Germinal center (tissue), 1 donor: ENCODE results near the gene CD276.
"Not testable (repeated sequence)": the region's sequence is repeated elsewhere in the genome, so short reads cannot be mapped to it uniquely, and the experiment has no call there.

ENCODE experiments used
- DNase-seq: peaks from one replicate; pipeline ENCODE4 v3.0.0; 2012; ENCODE audit warnings: mixed read lengths, low spot score

Gene CD276

GRCh38 chr15:73683777-73684580, at the start of gene CD276:
Gene CD276 (plus strand): TSS chr15:73684383. CDS start chr15:73699640, 15,257 bp downstream.
- DNase-seq, result peak; percentile 17

GRCh38 chr15:73637527-73637926, 46.7 kb upstream of the CD276 start:
- DNase-seq, result no peak

DNA sequence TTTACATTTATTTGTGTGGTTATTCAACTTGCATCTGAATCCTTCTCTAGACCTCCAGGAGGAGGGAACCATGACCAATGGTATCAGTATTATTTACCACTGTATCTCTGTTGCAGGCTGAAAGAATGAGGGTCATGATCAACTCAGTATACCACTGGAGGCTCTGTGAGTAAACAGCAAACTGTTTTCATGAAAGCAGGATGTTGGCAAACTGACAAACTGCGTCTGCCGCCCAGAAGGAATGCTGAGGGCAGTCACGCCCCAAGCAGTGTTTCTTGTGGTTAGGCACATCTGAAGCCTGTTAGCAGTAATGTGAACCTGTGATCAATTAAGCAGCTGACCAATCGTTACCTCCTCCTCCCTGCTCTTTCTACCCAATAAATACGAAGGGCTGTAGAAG, 44.7 kb upstream of the CD276 start:
- not testable (repeated sequence) for DNase-seq

DNA sequence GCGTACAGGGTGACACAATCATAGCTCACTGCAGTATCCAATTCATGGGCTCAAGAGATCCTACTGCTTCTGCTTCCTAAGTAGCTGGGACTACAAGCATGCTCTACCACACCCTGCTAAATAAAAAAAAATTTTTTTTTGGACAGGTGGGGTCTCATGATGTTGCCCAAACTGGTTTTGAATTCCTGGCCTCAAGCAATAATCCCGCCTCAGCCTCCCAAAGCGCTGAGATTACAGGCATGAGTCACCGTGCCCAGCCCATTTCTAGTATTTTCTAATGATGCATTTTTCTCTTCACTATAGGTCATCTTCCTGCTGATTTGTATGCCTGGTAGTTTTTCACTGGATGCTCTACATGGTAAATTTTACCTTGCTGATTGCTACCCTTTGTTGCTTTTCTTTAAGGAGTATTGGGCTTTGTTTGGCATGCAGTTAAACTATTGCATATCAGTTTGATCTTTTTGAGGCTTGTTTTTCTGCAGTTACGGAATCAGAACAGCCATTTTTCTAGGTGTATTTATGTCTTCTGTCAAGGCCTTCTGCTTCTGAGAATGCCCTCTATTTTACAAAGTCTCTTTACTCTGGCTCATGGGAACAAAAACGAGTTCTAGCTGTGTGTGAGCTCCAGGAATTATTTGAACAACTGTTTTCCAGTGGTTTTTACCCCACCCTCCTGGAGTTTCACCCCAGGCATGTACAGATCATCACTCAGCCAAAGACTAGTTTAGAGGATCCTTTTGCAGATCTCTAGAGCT, 36.7 kb upstream of the CD276 start:
- DNase-seq, result no peak

GRCh38 chr15:73648014-73648295, 36.2 kb upstream of the CD276 start:
- no peak for DNase-seq

DNA sequence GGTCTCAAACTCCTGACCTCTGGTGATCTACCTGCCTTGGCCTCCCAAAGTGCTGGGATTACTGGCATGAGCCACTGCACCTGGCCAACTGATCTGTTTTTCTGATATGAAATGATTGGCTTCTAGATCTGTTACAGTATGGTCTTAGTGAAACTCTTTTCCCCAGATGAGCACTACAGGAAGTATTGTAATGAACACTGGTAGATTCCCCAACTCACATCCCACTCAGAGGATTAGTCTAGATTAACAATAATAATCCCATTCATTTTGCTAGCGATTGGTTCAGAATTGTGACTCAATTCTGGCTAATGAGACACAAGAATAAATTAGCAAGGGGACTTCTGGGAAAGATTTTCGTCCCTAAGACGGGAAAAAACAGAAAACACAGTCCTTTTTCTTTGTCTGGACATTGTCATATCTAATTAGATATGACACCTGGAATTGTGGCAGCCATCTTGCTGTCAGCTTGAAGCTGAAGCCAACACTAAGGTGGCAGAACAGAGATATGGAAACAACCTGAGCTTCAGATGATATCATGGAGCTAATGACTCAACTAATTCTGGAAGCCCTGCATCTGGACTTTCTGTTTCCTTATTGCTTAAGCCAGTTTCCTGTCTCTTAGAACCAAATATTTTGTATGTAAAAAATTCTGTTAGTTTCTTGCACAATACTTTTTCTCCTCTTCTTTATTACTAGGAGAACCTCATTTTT, 33.6 kb upstream of the CD276 start:
- no peak for DNase-seq

- no peak for DNase-seq
Observed at GRCh38 chr15:73654659-73655058, 29.5 kb upstream of the CD276 start.

GRCh38 chr15:73655724-73656123, 28.5 kb upstream of the CD276 start:
- no peak for DNase-seq

GRCh38 chr15:73658645-73659044, 25.5 kb upstream of the CD276 start:
- DNase-seq, result no peak

DNA sequence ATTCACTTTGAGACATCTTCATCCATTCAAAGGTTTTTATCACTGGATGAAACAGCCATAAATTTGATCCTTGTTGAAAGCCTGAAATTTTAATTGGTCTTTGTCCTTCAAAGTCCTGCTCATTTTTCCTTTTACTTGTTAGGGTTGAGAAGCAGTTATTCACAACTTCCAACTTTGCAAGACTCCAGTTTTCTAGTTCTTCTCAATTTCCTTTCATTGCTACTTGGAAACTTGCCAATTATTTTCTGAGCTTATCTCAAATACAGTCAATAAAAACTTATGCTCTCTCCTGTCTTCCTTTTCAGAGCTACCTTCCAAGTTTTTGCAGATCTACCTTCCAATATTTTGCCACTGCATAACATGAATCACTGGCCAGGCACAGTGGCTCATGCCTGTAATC, 23.7 kb upstream of the CD276 start:
- no peak for DNase-seq

DNA sequence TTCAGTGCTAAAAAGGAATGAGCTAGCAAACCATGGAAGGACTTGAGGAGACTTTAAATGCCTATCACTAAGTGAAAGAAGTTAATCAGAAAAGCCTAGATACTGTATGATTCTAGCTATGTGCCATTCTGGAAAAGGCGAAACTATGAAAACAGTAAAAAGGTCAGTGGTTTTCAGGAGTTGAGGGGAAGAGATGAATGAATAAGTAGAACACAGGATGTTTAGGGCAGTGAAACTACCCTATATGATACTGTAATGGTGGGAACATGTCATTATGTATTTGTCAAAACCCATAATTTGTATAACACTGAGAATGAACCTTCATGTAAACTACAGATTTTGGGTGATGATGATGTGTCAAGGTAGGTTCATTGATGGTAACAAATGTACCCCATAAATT, 9.6 kb upstream of the CD276 start:
- no peak for DNase-seq

DNA sequence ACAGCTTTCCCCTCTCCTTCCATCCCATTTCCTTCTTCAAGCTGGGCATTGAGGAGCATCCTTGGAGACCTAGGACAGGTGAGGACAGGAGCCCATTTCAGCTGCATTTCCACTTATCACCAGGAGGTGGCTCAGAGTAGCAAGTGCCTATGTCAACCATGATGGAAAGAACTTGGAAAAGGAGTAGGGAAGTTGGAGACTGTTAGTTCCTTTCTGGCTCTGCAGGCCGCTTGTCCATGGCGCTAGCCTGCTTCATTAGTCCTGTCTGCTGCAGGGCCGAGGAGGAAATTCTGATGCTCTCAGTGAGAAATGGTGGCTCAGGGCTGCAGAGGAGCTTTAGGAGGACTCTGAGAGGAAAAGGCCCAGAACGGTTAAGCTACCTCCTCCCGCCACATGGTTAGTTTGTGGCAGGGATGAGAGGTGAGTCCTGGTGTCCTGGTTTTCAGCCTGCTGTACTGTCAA, 7.0 kb upstream of the CD276 start:
- peak; percentile 40 for DNase-seq

GRCh38 chr15:73677733-73678132, 6.5 kb upstream of the CD276 start:
- no peak for DNase-seq

DNA sequence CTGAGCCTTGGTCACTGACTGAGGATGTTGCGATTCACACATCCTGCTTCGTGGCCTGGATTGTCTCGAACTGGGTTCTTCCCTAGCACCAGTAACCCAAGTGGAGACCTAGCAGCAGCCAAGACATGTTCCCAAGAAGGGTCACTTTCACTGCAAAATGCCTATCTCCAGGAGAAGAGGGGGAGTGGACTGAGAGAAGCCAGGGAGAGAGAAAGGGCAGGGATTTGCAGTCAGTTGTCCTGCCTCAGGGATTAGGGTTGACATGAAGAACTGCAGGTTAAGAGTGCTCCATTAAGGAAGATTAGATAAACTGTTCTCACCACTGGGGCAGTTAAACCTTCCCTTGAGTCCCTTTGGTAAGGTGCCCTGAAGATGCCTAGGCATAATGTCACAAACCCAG, 5.7 kb upstream of the CD276 start:
- no peak for DNase-seq

DNA sequence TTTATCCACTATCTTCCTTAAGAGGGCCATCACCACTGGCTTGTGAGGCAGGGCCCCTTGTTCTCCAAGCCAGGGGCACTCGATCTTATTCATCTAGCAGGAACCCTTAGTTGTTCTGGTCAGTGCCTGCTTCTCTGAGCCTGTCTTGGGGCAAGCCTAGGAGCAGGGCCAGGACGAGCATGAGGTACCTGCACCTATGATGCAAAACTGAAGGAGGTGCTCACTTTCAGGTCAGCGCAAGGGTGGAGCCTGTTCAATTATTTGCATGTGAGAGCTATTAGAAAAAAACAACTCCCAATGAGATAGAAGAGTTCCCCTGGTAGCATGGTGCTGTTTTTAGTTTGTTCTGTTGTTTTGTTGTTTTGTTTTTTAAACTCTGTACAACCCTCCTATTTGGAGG, 5.0 kb upstream of the CD276 start:
- DNase-seq, result no peak

GRCh38 chr15:73679964-73680363, 4.2 kb upstream of the CD276 start:
- no peak for DNase-seq

GRCh38 chr15:73680549-73680948, 3.6 kb upstream of the CD276 start:
- no peak for DNase-seq

- no peak for DNase-seq
Observed at GRCh38 chr15:73681063-73681462, 3.1 kb upstream of the CD276 start.

DNA sequence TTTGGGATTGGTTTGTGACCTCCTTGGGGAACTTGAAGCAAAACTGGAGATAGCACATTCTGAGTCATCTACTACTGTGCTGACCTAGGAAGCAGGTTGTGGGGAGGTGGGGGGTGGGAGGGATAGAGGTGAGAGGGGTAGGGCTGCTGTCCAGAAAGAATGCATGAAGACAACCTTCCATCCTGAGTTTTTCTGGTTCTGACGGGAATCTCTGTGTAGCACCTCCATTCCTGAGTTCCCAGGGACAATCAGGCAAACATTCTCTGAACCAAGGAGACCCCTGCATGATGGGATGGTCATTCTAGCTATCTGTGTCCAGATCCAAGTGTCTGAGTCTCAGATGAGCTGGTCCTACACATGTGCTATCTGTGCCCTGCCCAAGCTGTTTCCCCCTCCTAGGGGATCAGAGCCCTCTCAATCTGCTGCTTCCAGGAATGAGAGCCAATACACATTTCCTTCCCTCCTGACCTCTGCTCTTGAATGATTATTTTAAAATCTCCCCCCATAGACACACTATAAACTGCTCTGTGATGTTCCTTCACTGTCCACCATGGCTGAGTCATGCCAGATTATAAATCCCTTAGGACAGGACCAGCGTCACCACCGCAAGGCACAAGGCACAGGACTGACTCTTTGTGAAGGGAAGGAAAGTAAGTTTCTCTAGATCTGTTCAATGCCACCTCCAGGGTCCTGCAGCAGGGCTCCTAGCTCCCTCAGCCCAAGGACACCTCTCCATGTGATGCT, 2.2 kb upstream of the CD276 start:
- DNase-seq, result no peak

DNA sequence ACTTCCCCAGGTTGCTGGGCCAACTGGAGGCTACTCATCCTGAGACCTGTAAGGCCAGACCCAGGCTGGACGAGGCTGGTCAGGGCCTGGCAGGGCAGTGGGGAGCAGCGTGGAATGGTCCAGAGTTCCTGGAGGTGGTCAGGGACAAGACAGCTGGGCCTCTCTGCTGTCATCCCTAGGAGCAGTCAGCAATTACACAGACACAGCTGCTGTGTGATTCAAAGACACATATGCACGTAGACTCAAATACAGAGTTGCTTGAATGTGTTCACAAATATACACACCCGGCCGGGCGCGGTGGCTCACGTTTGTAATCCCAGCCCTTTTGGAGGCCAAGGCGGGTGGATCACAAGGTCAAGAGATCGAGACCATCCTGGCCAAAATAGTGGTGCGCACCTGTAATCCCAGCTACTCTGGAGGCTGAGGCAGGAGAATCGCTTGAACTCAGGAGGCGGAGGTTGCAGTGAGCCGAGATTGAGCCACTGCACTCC, 1.5 kb upstream of the CD276 start:
- DNase-seq, result no peak

DNA sequence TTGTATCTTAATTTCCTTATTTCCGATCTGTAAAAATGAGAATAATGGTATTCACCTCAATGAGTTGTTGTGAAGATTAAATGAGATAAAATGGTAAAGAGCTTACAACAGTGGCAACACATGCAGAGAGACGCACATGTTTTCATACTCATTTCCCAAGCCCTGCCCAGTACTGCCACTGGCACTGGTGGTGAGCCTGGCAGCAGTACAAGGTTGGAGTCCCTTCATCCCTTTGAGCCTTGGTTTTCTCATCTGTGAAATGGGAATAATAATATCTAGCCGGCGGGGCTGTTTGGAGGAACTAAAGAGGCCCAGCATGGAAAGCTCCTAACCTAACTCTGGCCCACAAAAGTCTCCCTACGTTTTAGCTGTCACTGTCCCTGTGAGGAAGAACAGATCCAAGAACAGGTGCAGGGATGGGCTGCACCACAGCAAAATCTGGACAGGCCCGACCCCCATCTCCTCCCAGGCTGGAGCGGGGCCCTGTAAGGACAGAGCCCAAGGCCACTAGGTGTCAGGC, 866 bp upstream of the CD276 start:
- DNase-seq, result no peak
